PFSK-1 (cell line): Measurements from ENCODE around the gene BPHL. TPM values are rescaled to one million over a fixed set of nuclear protein-coding genes. Genes with fewer than 3 reads are reported as not detected.

Source experiments
- FOXP2 ChIP-seq: optimal IDR thresholded peaks from 2 replicates; pipeline ENCODE3; 2011; ENCODE audit warnings: borderline replicate concordance, control low read depth, inconsistent platforms; ENCODE audit not compliant: insufficient read depth; ENCODE audit errors: extremely low read length, extremely low read depth
- POLR2AphosphoS5 ChIP-seq: IDR thresholded peaks from 2 replicates; pipeline ENCODE4 v1.6.1; 2012; ENCODE audit warnings: low read depth, mild to moderate bottlenecking, control low read depth, low read length, moderate library complexity
- SIN3A ChIP-seq: IDR thresholded peaks from 2 replicates; pipeline ENCODE4 v1.6.1; 2012; ENCODE audit warnings: mild to moderate bottlenecking, low read length, moderate library complexity, borderline replicate concordance; ENCODE audit not compliant: insufficient read depth
- TAF1 ChIP-seq: IDR thresholded peaks from 2 replicates; pipeline ENCODE4 v1.6.1; 2012; ENCODE audit warnings: low read length, control low read depth, borderline replicate concordance; ENCODE audit not compliant: insufficient read depth
- polyA plus RNA-seq: library from polyadenylated mRNA; unstranded; fragments of >200 nt; gene quantifications from one replicate; pipeline ENCODE4 v1.2.1, GENCODE V29; 2012; ENCODE audit warnings: low read depth, missing spikeins; ENCODE audit not compliant: insufficient read length
- TF ChIP-seq, protein P1 (sequence below), 2 experiments: IDR thresholded peaks; 2 replicates each; pipeline versions ENCODE4 v1.6.1 to v1.8.0; 2011 to 2012; ENCODE audit warnings: low read depth in 2 of 2, low read length in 2 of 2, control low read depth in 1 of 2, inconsistent platforms in 1 of 2, mild to moderate bottlenecking in 1 of 2, moderate library complexity in 1 of 2; ENCODE audit not compliant: insufficient read depth in 1 of 2

Gene BPHL
- 30.6 TPM for polyA plus RNA-seq

- peak; percentile 91 for TF ChIP-seq POLR2AphosphoS5
- TF ChIP-seq TAF1, result peak; percentile 43; the same call in 1 of the 2 replicates
- no peak; the same call in 1 of the 2 replicates for TF ChIP-seq SIN3A
- TF ChIP-seq, protein P1, sequence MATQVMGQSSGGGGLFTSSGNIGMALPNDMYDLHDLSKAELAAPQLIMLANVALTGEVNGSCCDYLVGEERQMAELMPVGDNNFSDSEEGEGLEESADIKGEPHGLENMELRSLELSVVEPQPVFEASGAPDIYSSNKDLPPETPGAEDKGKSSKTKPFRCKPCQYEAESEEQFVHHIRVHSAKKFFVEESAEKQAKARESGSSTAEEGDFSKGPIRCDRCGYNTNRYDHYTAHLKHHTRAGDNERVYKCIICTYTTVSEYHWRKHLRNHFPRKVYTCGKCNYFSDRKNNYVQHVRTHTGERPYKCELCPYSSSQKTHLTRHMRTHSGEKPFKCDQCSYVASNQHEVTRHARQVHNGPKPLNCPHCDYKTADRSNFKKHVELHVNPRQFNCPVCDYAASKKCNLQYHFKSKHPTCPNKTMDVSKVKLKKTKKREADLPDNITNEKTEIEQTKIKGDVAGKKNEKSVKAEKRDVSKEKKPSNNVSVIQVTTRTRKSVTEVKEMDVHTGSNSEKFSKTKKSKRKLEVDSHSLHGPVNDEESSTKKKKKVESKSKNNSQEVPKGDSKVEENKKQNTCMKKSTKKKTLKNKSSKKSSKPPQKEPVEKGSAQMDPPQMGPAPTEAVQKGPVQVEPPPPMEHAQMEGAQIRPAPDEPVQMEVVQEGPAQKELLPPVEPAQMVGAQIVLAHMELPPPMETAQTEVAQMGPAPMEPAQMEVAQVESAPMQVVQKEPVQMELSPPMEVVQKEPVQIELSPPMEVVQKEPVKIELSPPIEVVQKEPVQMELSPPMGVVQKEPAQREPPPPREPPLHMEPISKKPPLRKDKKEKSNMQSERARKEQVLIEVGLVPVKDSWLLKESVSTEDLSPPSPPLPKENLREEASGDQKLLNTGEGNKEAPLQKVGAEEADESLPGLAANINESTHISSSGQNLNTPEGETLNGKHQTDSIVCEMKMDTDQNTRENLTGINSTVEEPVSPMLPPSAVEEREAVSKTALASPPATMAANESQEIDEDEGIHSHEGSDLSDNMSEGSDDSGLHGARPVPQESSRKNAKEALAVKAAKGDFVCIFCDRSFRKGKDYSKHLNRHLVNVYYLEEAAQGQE (IDR thresholded peaks at IDR 0.05; ENCODE audit: insufficient read depth in 1 of 2, low read depth in 2 of 2, low read length in 2 of 2), result no peak
- TF ChIP-seq FOXP2, result peak; percentile 21
Measured at GRCh38 chr6:3118353-3119039, at the start of gene BPHL. Gene BPHL, plus strand, starts transcription at chr6:3118711. Its CDS starts 30 bp downstream, at chr6:3118741.

- TF ChIP-seq SIN3A (no peak), FOXP2 (no peak), POLR2AphosphoS5 (no peak), TAF1 (no peak)
- TF ChIP-seq, protein P1 (IDR thresholded peaks at IDR 0.05; ENCODE audit: insufficient read depth in 1 of 2, low read depth in 2 of 2, low read length in 2 of 2), result no peak
Measured at GRCh38 chr6:3071568-3071967, 46.9 kb upstream of the BPHL start.

DNA sequence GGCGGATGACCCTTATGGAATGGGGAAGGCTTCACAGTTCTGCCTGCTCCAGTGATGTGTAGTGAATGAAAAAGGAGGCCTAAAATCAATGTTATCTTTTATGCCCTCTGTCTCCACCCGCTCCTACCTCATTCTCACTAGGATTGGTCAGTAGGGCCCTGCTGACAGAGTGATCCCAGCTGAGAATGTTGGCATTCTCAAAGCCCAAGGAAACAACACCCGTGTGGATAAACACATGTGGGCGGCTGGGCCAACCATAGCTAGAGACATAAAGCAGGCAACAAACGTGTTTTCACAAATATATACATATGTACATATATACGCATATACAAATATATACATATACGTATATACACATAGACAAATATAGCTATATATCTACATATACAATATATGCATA is 45.7 kb upstream of the BPHL start:
- TF ChIP-seq TAF1, result no peak

DNA sequence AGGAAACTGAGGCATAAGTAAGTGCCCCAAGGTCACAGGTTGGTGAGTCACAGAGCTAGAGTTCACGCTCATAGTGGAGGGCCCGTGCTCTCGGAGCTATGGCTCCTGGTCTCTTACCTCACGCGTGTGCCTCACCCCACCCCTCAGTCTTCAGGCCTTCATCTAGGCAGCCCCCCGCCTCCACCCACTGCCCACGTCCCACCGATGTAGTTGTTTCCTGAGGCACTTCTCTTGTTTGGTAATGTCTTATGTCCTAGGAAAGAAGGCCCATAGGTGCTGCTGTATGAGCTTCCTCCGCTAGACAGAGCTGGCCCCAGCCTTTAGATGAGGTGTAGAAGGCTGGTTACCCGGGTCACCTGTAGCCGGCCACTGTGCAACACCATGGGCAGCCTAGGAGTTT is 45.1 kb upstream of the BPHL start:
- TF ChIP-seq SIN3A (no peak), TAF1 (no peak), POLR2AphosphoS5 (no peak), FOXP2 (no peak)
- TF ChIP-seq, protein P1 (IDR thresholded peaks at IDR 0.05; ENCODE audit: insufficient read depth in 1 of 2, low read depth in 2 of 2, low read length in 2 of 2), result no peak

GRCh38 chr6:3075772-3076113 is 42.8 kb upstream of the BPHL start:
- TF ChIP-seq SIN3A (no peak), FOXP2 (no peak), POLR2AphosphoS5 (no peak), TAF1 (no peak)
- TF ChIP-seq, protein P1 (IDR thresholded peaks at IDR 0.05; ENCODE audit: insufficient read depth in 1 of 2, low read depth in 2 of 2, low read length in 2 of 2), result no peak
